Kasumi-1 (cell line): ENCODE measurements around the gene SGPL1.
A peak's percentile ranks its signal among the peaks of the same experiment; 100 is the strongest.
"Not testable (repeated sequence)": the region's sequence is repeated elsewhere in the genome, so short reads cannot be mapped to it uniquely, and the experiment has no call there.

Source experiments
- DNase-seq, 2 experiments: peaks; one replicate each; lab custom pipeline; 2025; lab: John Stamatoyannopoulos, UW

The SGPL1 gene

DNA sequence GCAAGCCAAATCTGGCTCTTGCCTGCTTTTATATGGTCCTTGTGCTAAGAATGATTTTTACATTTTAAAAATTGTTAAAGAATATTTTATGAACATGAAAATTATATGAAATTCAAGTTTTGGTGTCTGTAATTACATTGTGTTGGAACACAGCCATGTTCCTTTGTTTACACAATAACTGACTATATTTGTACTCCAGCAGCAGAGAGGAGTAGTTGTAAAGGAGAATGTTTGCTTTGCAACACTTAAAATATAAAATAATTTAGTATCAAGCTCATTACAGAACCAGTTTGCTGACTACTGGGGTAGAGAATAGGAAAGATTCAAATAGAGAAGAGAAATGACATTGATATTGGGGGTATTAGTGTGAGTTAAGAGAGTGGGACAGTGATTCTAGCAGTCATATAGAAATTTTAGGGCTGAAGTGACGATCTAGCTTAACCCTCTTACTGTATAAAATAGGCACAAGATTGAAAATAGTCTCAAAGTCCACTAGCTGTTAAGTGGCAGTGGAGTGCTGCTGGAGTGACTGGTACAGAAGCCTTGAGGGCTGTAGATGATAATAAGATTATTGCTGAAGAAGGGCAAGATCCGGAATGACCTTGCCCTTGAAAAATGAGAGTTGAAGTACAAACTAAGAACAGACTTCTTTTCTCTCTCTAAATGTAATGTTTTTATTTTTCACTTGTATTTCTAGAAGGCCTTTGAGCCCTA is 28.2 kb downstream of the SGPL1 start:
- no peak for DNase-seq

DNA sequence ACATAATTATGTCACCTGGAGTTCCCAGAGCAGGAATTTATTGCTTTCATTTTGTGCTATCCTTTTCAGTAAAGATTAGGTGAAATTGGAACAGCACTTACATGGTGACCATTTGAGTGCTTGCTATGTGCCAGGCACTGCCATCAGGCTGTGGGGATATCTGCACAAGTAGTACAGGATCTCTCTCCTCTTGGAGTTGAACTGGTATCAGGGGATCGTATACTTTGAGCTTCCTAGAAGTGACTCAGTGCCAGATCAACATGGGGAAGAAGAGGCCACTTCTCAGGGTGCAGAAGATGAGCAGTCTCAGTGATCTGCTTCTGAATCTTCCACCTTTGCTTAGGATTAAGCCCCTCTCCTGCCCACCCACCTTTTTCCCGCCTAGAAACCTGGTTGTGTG is 29.5 kb downstream of the SGPL1 start:
- DNase-seq: no peak

DNA sequence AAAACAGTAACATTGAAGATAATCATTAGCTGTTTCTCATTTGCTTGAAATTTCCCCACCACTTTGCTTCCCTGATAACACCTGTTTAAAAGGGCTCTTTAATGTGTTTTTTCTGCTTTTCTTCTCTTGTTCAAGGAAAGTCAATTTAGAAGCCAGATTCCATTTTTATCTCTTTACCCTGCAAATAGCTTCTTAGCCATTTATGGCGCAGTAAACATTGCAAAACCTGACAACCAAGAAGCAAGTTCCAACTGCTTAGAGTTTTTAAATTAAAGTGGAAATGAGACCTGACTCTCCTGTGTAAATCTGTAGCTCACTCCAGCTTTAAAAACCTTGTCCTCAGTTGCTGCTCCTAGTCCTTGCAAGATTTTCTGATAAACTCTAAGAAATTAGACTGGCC is 30.1 kb downstream of the SGPL1 start:
- DNase-seq: no peak

DNA sequence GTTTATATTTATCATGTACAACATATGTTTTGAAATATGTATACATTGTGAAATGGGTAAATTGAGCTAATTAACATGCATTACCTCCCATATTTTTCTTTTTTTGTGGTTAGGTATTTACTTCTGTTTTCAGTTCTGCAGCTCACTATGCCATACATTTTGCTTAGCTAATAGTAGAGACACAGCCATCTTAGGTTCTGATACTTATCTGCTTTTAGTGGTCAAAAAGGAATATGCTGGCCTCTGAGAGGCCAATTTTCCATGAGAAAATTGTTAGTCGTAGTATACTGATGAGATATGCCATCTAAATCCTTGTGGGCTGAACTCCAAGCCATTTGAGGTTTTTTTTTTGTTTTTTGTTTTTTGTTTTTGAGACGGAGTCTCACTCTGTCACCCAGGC is 31.0 kb downstream of the SGPL1 start:
- DNase-seq: no peak

DNA sequence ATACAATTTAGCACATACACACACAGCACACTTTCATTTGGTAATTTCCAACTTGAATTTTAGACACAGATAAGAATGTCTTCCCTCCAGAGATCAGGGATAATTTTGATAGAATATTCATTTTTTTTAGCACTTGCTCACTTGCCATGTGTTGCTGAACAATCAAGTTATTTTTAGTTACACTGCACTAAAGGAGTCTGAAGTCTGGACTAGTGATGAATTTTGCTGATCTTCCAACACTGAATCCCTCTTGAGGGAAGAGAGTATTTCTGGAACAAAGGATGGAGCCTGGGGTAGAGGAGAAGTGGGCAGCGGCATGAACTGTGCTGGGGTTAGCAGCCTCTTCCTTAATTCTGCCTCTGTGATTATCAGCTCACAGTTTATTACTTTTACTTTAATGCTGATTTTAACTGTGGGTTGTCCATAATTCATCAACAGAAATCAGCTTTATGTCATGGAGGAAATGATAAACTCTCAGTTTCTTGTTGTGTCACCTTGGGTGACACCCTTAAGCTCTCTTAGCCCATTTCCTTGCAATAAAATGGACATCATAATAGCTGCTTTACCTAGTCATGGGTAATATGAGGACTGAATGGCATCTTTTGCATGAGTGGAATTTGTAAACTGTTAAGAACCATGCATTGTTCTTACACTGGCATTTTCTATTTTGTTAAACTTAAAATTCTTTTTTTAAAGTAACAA is 32.1 kb downstream of the SGPL1 start:
- DNase-seq: no peak

DNA sequence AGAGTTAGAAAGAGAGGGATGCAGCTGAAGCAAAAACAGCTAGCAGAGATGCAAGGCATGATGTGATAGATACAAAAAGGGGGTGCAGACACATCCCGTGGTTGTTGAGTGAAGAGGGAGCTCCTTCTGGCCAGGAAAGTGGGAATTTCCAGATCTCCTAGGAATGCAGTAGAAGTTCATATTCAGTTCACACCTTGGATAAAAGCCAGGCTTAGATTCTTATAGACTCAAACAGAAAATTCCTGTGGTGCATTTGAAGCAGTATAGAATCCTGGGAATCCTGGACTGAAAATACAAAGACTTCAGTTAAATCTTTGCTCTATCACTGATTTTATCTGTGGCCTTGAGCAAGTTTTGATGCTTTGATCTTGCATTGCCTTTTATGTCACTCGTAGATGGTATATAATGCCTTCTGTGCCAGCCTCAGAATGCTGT is 33.9 kb downstream of the SGPL1 start:
- no peak for DNase-seq

DNA sequence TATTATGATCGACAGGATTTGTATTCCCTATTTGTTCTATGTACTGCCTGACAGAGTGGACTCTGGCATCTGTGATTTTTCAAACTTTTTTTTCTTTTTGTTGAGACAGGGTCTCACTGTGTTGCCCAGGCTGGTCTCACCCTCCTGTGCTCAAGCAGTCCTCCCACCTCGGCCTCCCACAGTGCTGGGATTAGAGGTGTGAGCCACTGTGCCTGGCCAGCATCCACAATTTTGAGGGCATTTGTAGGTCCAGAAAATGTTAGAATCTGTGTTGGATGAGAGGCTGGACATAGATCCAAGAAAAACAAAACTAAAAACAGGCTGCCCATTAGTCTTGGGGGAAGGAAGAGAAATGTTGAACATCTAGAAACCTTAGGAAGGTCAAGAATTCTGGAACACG is 34.3 kb downstream of the SGPL1 start:
- no peak for DNase-seq

DNA sequence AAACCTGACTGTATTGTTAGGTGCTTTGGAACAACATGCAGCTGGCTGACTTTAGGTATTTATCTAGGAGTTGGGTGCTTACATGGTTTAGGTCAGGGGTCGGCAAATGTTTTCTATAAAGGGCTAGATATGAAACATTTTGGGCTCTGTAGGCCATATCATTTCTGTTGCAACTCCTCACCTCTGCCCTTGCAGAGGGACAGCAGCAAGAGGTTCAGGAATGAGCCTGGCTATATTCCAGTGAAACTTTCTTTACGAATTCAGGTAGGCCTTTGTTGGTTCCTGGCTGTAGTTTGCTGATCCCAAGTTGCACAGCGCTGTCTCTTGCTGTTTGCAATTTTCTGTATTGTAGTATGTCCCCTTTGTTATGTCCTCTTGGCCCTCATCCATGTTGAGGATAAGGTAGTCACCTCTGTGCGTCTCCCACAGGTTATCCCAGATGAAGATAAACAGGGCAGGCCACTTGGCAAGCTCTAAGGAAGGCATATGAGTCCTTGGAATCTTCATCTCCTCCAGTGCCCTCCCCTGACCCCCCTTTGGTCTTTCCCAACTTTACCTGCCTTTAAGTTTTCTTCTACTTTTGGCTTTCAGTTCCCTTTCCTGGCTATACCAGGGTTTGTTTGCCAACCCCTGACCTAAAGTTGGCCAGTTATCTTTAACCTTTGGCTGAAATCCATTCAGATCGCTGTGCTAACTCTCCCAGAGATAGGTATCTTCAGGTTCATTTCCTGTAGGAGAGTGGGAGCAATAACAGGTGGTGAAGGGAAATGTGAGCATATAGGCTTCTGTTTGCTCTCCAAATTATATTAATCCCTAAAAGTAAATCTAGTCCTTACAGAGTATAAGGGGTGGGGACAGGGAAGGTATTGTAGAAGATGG is 36.1 kb downstream of the SGPL1 start:
- DNase-seq: no peak

DNA sequence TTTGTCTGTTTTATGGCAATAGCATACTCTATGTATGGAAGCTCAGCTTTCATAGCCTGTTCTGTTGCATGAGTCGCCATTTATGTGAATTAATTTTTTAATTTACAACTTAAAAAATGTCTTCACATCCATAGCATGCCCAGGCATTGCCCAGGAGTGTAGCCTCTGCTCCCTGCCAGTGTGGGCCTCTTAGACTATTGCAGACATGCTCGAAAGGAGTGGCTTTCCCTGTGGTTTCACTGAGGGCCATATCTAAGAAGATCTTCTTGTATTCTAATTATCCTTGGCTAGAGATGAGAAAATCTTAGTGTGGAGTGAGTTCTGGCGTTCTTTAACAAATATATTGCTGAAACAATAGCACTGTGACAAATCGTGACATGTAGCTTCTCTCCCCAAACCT is 37.3 kb downstream of the SGPL1 start:
- DNase-seq: no peak

DNA sequence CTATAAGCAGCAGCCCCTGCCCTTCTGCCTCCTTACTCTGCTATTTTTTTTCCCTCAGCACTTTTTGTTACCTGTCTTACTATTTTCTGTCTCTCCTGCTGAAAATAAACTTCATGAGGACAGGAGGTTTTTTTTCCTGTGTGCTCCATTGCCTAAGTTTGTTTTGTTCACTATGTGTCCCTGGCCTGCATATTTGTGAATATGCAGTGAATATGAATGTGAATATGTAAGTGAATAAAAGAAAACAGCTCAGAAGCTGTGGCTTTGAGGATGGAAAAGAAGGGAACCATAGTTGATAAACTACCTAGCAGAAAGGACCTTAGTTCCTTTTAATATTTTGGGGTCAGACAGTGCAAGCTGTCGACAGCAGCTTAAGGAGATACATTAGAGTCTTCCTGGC is 37.7 kb downstream of the SGPL1 start:
- DNase-seq: no peak

DNA sequence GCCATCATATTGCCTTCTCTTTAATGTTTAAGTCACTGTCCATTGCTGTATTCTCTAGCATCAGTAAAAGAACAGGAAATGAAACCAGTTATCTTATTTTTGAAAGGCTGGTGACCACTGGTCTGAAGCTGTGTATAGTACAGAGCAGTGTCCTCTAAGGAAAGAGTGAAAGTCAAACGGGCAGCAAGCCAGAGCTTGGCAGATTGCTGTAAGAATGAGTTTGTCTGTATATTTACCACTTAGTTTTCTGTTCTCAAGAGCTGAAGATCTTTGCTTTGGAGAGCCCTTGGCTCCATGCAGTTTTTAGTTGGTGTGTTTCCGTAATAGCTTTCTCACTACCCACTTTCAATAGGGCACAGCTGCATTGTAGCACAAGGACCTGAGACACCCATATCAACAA is 40.7 kb downstream of the SGPL1 start:
- no peak for DNase-seq

DNA sequence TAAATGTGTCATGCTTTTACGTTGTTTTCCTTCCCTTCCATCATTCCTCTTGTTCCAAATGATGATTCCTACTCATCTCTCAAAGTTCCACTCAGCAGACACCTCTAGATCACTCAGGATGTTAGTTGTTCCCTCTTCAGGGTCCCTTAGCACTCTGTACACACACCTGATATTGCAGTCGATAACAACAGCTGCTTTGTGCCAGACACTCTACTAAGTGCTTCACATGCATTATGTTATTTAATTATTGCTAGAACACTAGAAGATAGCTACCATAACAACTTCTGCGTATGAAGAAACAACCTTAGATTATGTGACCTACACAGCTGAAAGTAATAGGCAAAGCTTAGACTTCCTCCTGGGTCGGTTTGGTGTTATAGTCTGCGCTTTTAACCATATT is 43.0 kb downstream of the SGPL1 start:
- no peak for DNase-seq

DNA sequence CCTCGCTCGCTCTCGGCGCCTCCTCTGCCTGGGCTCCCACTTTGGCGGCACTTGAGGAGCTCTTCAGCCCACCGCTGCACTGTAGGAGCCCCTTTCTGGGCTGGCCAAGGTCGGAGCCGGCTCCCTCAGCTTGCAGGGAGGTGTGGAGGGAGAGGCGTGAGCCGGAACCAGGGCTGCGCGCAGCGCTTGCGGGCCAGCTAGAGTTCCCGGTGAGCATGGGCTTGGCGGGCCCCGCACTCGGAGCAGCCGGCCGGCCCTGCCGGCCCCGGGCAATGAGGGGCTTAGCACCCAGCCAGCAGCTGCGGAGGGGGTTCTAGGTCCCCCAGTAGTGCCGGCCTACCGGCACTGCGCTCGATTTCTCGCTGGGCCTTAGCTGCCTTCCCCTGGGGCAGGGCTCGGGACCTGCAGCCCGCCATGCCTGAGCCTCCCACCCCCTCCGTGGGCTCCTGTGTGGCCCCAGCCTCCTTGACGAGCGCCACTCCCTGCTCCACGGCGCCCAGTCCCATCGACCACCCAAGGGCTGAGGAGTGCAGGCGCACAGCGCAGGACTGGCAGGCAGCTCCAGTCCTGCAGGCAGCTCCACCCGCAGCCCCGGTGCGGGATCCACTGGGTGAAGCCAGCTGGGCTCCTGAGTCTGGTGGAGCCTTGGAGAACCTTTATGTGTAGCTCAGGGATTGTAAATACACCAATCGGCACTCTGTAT is 45.9 kb downstream of the SGPL1 start:
- DNase-seq: not testable (repeated sequence)

DNA sequence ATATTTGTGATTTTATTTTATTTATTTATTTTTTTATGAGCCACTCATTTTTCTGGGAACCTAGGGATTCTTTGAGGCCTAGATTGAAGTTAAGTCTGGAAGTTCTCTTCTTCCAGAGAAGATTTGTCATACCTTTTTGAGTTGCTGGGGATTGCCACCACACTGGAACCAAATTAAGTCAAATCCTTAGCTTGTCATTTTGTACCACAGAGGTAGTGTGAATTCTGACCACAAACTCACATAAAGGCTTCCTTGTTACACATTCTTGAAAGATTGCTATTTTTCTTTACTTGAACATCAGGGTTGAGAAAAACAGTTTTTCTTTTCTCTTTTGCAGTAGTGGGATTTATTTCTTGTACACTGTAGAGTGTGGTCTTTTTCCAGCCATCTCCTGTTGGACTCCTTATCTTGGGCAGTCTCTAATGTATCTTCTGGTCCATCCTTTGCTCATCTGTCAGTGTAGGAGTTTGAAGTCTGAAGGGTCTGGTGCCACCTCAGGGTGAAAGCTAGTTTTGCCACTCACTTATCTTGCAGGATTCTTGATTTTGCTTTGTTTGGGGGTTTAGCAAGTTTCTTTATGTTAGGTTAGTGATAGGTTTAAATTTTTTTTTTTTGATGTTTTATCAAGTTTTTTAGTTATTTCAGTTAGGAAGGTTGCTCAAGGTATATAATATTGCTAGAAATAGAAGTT is 47.9 kb downstream of the SGPL1 start:
- DNase-seq: peak in 1 of 2 experiments; percentile 19

DNA sequence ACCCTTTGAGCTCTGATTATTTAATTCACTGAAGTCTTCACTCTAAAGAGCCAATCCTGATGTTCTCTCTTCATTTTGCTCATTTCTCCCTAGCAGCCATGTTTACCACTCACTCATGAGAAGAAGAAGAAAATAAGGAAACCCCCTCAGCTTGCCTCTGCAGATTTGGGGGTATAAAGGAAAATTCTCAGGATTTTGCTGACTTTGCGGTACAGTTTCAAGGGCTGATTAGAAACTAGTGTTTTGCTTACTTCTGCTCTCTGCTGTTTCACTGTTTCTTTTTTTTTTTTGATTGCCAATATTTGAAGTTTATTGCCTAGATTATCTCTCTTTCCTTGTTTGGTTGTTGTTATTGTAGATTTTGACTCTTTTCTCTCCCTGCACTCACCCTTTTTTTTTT is 49.2 kb downstream of the SGPL1 start:
- no peak for DNase-seq

DNA sequence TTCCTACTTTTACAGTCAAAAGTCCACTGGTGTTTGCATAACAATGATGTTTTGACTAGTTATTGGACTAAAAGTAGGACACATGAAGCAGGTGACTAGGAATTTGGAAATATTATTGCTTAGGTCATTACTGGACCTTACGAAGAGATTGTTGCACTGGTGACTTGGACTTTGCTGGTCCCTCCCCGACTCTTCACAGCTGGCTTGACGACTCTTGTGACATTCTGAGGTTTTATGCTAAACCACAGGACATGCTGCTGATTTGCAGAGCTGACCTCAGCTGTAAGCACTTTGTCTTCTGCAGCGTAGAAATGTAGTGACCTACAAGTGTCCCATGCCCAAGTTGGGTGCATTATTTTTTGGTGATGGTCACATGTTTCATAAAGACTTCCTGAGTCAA is 50.7 kb downstream of the SGPL1 start:
- DNase-seq: no peak

DNA sequence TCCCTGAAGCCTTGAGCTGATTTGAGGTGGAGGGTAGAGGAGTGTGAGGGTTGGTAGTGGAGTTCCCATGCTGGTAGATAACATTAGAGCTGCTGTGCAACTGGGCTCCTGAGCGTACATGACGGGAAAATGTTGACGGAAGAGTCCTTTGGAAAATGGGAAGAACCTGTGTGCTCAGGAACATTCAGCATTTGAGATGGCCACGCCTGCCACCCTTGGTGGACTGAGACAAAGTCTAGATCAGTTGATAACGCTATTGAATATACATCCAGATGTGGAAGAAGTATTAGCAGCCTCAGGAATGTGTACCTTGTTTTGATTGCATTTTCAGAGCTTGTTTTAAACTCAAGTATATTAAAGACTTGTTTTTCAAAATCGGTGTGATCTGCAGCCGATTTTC is 56.5 kb downstream of the SGPL1 start:
- DNase-seq: no peak

DNA sequence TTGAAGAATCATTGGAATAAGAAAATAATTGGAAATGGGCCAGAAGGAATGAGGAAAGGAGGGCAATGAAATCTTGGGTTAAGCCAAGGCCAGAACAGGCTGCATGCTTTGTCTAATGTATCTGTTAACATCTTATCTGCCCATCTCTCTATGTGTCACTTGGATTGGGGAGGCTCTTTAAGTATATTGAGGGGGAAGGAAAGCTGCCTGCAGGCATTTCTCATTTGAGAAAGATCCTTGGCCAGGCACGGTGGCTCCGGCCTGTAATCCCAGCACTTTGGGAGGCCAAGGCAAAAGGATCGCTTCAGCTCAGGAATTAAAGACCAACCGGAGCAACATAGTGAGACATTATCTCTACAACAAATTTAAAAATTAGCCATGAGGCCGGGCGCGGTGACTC is 58.3 kb downstream of the SGPL1 start:
- DNase-seq: no peak

DNA sequence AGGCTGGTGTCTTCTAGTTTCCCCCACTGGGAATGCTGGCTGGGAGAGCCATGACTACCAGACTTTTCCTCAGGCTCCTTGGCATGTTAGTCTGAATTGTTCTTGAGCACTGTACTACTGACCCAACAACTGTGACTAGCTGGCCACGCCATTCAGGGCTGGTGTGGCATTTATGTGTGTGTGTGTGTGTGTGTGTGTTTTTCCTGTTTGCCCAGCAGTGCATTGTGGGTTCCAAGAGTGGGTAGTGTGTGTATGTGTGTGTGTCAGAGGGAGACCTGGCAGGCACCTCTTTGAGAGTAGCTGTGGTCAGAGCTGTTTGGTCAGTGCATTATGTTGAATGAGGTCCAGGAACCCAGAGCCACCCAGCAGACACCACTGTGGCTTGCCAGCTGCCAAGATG is 63.5 kb downstream of the SGPL1 start:
- DNase-seq: no peak

DNA sequence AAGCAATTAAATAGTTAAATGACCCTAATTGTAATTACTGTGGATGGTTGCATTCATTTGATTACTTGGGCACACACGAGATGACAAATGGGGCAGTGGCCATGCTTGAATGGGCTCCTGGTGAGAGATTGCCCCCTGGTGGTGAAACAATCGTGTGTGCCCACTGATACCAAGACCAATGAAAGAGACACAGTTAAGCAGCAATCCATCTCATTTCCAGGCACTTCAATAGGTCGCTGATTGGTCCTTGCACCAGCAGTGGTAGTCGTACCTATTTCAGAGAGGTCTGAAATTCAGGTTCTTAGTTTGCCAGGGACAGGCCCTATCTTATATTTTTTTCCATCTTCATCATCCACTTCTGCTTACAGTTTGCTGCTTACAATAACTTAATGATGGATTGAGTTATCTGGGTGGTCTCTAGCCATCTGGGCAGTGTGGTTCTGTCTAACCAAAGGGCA is 64.4 kb downstream of the SGPL1 start:
- DNase-seq: peak; percentile 85 to 96

DNA sequence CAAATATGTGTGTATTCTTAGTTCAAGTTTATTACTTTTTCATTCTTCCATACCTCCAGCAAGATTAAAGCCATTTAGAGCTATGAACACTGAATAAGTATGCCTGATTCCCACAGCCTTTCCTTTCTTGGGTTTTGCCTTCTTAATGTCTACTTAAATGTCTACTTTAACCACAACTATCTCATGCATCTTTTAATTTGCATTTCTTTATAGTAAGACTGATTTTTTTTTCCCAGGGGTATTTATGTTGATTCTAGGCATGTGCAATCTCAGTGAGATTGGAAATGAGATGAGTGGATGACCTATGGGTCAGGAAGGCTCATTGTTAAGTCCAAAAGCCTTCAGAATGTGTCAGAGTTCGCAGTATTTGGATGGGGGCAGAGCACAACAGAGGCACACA is 69.0 kb downstream of the SGPL1 start:
- no peak for DNase-seq

DNA sequence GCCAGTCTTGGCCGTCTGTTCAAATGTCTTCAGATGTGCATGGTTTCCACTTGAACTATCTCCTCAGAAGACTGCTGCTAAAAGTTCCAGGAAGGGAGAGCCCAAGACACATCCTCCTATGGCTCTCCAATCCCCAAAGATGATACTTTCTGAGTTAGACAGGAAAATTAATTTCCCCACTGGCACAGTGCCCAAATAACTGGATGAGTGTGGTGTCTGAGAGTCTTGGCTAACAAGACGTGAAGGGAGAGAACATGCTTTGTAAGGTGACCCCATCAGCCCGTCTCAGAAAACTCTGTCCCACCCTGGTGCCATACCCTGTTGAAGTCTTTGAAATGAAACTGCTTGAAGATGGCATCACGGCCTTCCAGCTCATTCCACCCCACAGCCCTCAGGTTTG is 69.7 kb downstream of the SGPL1 start:
- DNase-seq: no peak
